Testis (tissue), 2 donors: ENCODE measurements around the gene BAZ1B.
"Not testable (repeated sequence)": the region's sequence is repeated elsewhere in the genome, so short reads cannot be mapped to it uniquely, and the experiment has no call there.

Experiments used
- POLR2A ChIP-seq: fragments of 450-650 bp; IDR thresholded peaks from one replicate; pipeline ENCODE4 v1.6.1; 2017; ENCODE audit warnings: antibody characterized with exemption, mild to moderate bottlenecking, moderate library complexity
- TF ChIP-seq, protein P1 (sequence below), 3 experiments: fragments of 450-650 bp in 2 of 3; fragments of 200-600 bp in 1 of 3; sonication (generic) in 1 of 3; IDR thresholded peaks; one replicate each; pipeline ENCODE4 v1.5.1; 2016 to 2019; ENCODE audit warnings: antibody characterized with exemption in 3 of 3, mild to moderate bottlenecking in 2 of 3, moderate library complexity in 1 of 3

- TF ChIP-seq, protein P1, sequence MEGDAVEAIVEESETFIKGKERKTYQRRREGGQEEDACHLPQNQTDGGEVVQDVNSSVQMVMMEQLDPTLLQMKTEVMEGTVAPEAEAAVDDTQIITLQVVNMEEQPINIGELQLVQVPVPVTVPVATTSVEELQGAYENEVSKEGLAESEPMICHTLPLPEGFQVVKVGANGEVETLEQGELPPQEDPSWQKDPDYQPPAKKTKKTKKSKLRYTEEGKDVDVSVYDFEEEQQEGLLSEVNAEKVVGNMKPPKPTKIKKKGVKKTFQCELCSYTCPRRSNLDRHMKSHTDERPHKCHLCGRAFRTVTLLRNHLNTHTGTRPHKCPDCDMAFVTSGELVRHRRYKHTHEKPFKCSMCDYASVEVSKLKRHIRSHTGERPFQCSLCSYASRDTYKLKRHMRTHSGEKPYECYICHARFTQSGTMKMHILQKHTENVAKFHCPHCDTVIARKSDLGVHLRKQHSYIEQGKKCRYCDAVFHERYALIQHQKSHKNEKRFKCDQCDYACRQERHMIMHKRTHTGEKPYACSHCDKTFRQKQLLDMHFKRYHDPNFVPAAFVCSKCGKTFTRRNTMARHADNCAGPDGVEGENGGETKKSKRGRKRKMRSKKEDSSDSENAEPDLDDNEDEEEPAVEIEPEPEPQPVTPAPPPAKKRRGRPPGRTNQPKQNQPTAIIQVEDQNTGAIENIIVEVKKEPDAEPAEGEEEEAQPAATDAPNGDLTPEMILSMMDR (IDR thresholded peaks at IDR 0.05), result not testable (repeated sequence)
- not testable (repeated sequence) for TF ChIP-seq POLR2A
These were observed 111.5 kb downstream of the BAZ1B start for GRCh38 chr7:73410541-73411131.
